ENCODE data around the gene EVA1B. TPM values are rescaled to one million over a fixed set of nuclear protein-coding genes. Genes with fewer than 3 reads are reported as not detected.

The EVA1B gene
- polyA plus RNA-seq, 1 donor (not counting 4 experiments of a cell fraction or from before 2014, with no cell fraction given), result 2.4 TPM

GRCh38 chr1:36295390-36295789 is 28.1 kb downstream of the EVA1B start:
- Histone ChIP-seq H3K9ac (ENCODE audit: control insufficient read depth, extremely low read depth, insufficient read depth, low read length) (no peak overlapping the region), H3K4me1 (ENCODE audit: control insufficient read depth, extremely low read depth, insufficient read depth, low read length) (peaks cover 6% of the 10 kb centered on the region), H3K9me3 (ENCODE audit: control insufficient read depth, low read depth, low read length) (no peaks in the 10 kb centered on the region), H3K79me2 (ENCODE audit: control insufficient read depth, insufficient read depth, low read length) (peaks cover 7% of the 10 kb centered on the region), H3K4me2 (ENCODE audit: control insufficient read depth, extremely low read depth, insufficient read depth, low read depth, low read length) (no peak overlapping the region), H4K20me1 (ENCODE audit: control insufficient read depth, extremely low read depth, insufficient read depth, low read length) (no peaks in the 10 kb centered on the region), H3K9me1 (ENCODE audit: control insufficient read depth, extremely low read depth, insufficient read depth, low read length) (no peaks in the 10 kb centered on the region), H3K27me3 (ENCODE audit: control insufficient read depth, extremely low read depth, insufficient read depth, low read length) (no peaks in the 10 kb centered on the region), H3K27ac (ENCODE audit: control insufficient read depth, insufficient read depth, low read length) (no peak overlapping the region), H3K4me3 (ENCODE audit: control insufficient read depth in 2 of 3, extremely low read depth in 1 of 3, insufficient read depth in 2 of 3, low read depth in 1 of 3, low read length in 3 of 3) (no peak overlapping the region), H2AFZ (ENCODE audit: control insufficient read depth, low read length) (no peak overlapping the region), H3K36me3 (ENCODE audit: control insufficient read depth in 2 of 2, extremely low read depth in 1 of 2, insufficient read depth in 2 of 2, low read length in 2 of 2) (peaks cover 22 to 31% of the 10 kb centered on the region in 2 experiments)
- TF ChIP-seq CTCF (optimal IDR thresholded peaks at IDR 0.05 in 1 of 3, IDR thresholded peaks at IDR 0.05 in 1 of 3, conservative IDR thresholded peaks at IDR 0.05 in 1 of 3; ENCODE audit: extremely low read depth in 1 of 3, insufficient read depth in 2 of 3, low read length in 3 of 3), result no peak
- TF ChIP-seq EZH2 (IDR thresholded peaks at IDR 0.05; ENCODE audit: low read length), result no peak
- dilution Hi-C loops (cut with MboI; ENCODE audit: extremely low pct_ligation_motif_present, low sequenced_read_pairs), result no loop called here
- no peak for DNase-seq (ENCODE audit: low read depth, low spot score)
- FAIRE-seq, result no peak

DNA sequence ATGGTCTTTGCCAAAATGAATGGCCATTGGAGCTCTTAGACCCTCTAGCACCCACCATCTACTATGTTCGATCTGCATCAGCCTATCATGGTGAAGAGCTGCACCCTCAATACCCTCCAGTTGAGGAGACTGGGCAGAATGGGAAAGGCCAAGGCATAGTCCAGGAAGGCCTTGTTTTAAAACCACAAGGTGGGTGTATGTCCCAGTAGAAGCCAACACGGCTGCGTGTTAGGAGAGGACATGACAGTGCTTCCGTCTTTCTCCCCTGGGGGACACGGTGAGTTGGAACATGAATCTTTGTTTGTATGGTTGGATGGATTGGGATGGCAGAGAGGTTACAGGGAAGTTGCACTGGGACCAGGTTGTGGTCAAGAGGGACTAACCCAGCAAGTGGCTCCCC is 35.9 kb downstream of the EVA1B start:
- H3K9me1 ChIP-seq (ENCODE audit: control insufficient read depth, extremely low read depth, insufficient read depth, low read length), result no peaks in the 10 kb centered on the region
- H3K79me2 ChIP-seq (ENCODE audit: control insufficient read depth, insufficient read depth, low read length), result peaks cover 33% of the 10 kb centered on the region
- DNase-seq (ENCODE audit: low read depth, low spot score) (no peak), FAIRE-seq (no peak)
- no peak overlapping the region for H3K4me3 ChIP-seq (ENCODE audit: control insufficient read depth in 2 of 3, extremely low read depth in 1 of 3, insufficient read depth in 2 of 3, low read depth in 1 of 3, low read length in 3 of 3)
- no peaks in the 10 kb centered on the region for H3K27me3 ChIP-seq (ENCODE audit: control insufficient read depth, extremely low read depth, insufficient read depth, low read length)
- H3K36me3 ChIP-seq (ENCODE audit: control insufficient read depth in 2 of 2, extremely low read depth in 1 of 2, insufficient read depth in 2 of 2, low read length in 2 of 2), result peaks cover 40 to 53% of the 10 kb centered on the region in 2 experiments
- H3K4me1 ChIP-seq (ENCODE audit: control insufficient read depth, extremely low read depth, insufficient read depth, low read length), result no peaks in the 10 kb centered on the region
- no peak overlapping the region for H2AFZ ChIP-seq (ENCODE audit: control insufficient read depth, low read length)
- dilution Hi-C loops (cut with MboI; ENCODE audit: extremely low pct_ligation_motif_present, low sequenced_read_pairs), result no loop called here
- H4K20me1 ChIP-seq (ENCODE audit: control insufficient read depth, extremely low read depth, insufficient read depth, low read length), result no peaks in the 10 kb centered on the region
- no peak overlapping the region for H3K9ac ChIP-seq (ENCODE audit: control insufficient read depth, extremely low read depth, insufficient read depth, low read length)
- no peaks in the 10 kb centered on the region for H3K9me3 ChIP-seq (ENCODE audit: control insufficient read depth, low read depth, low read length)
- no peak for TF ChIP-seq EZH2 (IDR thresholded peaks at IDR 0.05; ENCODE audit: low read length)
- no peak for TF ChIP-seq CTCF (optimal IDR thresholded peaks at IDR 0.05 in 1 of 3, IDR thresholded peaks at IDR 0.05 in 1 of 3, conservative IDR thresholded peaks at IDR 0.05 in 1 of 3; ENCODE audit: extremely low read depth in 1 of 3, insufficient read depth in 2 of 3, low read length in 3 of 3)
- H3K4me2 ChIP-seq (ENCODE audit: control insufficient read depth, extremely low read depth, insufficient read depth, low read depth, low read length), result no peak overlapping the region
- no peak overlapping the region for H3K27ac ChIP-seq (ENCODE audit: control insufficient read depth, insufficient read depth, low read length)
